ENCODE measurements around the gene IFNA6. TPM values are rescaled to one million over a fixed set of nuclear protein-coding genes. Genes with fewer than 3 reads are reported as not detected.

Gene IFNA6
- total RNA-seq, 8 experiments from 2014 or later = 0.43 TPM; not detected in 7

- WGBS, 10 experiments = 17 to 86% (median 68%) methylated on average over 3 to 7 of the region's 7 CpGs
- peak in 4 of 8 experiments; percentile 23 to 98 (median 86) for ATAC-seq (replicated peaks in 6 of 8)
- no peak overlapping the region for H3K4me3 ChIP-seq
- H3K27ac ChIP-seq = no peak overlapping the region
- in situ Hi-C loops (cut with MboI; ENCODE audit: low pct_unique_long_range_greater_than_20kb in 2 of 9, low sequenced_read_pairs in 9 of 9, unreplicated experiment in 9 of 9) = no loop called here
- H3K4me1 ChIP-seq (replicated peaks in 1 of 2) = peaks cover 3 to 6% of the 10 kb centered on the region in 2 donors
Observed at GRCh38 chr9:21357479-21358460, 7.1 kb upstream of the IFNA6 start.

DNA sequence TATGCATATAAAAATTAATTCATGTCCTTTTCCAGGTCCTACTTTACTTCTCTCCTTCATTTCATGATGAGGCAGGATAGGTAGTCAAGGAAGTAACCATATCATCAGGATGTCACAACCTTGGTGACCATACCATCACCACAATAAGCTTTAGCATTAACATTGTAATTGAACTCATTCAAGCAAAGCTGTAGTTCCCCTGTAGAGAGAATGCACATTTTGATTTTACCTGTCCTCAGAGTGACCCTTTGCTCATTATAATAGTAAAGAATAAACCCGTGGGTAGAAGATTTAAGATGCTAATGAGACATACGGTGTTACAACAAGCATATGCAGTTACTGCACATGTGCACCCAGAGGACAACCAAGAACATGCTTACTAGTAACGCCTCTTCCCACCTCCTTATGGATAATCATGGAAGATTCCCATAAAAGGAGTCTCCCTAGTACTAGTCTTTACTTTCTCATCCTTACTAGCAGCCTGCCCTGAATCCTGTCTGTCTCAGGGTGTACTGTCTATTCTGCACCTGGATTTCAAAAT lies 2.2 kb downstream of the IFNA6 start:
- in situ Hi-C loops (cut with MboI; ENCODE audit: low pct_unique_long_range_greater_than_20kb in 2 of 9, low sequenced_read_pairs in 9 of 9, unreplicated experiment in 9 of 9) = no loop called here
- H3K4me1 ChIP-seq (replicated peaks in 1 of 2) = no peaks in the 10 kb centered on the region
- H3K27ac ChIP-seq = no peak overlapping the region
- no peak overlapping the region for H3K4me3 ChIP-seq
- 0 to 75% (median 43%) methylated on average over 1 to 3 of the region's 3 CpGs; no CpG with 5 or more reads in 1 of the 10 experiments for WGBS, 10 experiments
- ATAC-seq (replicated peaks in 6 of 8) = peak in 3 of 8 experiments; percentile 68 to 94 (median 94)

DNA sequence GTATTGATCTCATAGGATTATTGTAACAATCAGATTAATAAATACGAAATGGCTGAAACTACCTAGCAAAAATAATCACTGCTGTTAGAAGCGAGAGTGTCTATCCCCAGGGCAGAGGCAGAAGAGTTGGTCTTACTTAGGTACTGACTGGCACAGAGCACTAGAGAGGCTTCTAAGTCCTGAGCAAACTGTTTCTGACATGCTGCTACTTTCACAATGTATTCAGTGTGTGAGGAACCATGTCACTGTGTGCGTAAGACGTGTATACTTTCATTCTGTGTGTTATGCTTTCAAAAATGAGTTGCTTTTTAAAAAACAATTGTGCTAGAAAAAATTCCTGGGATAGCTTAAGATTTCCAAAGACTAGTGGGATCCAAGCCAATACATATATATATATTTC lies 10.0 kb downstream of the IFNA6 start:
- Histone ChIP-seq H3K27ac (no peak overlapping the region), H3K4me1 (replicated peaks in 1 of 2) (no peaks in the 10 kb centered on the region), H3K4me3 (no peak overlapping the region)
- no peak for ATAC-seq (replicated peaks in 6 of 8)
- WGBS, 10 experiments = 40 to 89% (median 80%) methylated on average over 1 to 4 of the region's 4 CpGs; no CpG with 5 or more reads in 2 of the 10 experiments
- in situ Hi-C loops (cut with MboI; ENCODE audit: low pct_unique_long_range_greater_than_20kb in 2 of 9, low sequenced_read_pairs in 9 of 9, unreplicated experiment in 9 of 9) = no loop called here

DNA sequence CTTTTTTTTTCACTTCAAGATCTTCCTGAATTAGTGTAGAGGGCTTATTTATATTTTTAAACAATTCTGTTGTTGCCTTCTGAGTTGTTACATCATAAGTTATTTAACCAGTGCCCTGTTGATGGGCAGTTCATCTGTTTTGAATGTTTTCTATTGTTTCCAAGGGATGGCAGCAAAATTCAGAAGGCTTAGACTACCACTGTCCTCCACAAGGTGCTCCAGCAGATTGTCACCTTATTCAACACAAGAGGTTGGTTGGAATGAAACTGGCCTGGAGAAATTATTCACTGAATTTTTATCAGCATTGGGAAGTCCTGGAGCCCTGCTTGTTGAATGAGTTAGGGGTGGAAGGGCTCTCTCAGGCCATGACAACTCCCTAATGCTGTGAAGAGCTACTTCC lies 14.2 kb downstream of the IFNA6 start:
- in situ Hi-C loops (cut with MboI; ENCODE audit: low pct_unique_long_range_greater_than_20kb in 2 of 9, low sequenced_read_pairs in 9 of 9, unreplicated experiment in 9 of 9) = no loop called here
- ATAC-seq (replicated peaks in 6 of 8) = no peak
- Histone ChIP-seq H3K27ac (no peak overlapping the region), H3K4me3 (no peak overlapping the region), H3K4me1 (replicated peaks in 1 of 2) (peaks cover 14 to 26% of the 10 kb centered on the region in 2 donors)

DNA sequence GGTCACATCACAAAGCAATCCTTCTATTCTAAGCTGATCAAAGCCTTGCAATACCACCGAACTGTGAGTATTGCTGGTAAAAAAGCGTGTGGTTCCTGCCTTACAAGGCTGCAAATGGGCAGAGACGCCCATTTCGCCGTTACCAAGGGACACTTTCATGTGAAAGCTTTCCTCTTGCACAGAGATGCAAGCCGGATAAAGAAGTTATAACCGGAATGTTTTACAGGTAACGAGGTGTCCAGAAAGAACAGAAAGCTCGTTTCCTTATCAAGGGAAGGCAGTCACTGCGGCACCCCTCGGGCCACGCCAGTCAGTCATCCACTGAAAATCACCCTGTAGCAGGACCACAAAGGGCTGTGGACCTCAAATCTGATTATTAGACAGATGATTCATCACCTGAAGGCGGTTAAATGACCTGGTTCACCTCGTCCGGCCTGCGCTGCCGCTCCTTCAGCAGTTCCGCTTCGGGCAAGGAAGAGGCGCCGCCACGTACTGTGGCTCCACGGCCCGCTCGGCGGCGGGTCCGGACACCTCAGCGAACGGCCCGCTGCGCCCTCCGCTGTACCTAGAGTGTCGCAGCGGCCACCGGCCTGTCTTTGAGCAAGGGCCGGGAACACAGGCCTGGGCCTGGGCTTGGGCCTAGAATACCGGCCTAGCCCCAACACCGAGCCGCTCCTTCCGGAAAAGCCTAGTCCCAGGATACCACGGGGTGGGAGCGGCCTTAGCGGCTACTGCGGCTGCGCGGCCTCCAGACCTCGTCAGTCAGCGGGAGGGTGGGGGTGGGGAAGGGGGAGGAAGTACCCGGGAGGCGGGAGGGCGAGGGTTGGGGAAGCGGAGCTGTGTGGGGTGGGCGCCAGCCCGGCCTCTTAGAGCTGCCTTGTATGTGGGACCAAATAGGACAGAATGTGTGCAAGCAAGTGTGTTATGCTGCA lies 15.7 kb downstream of the IFNA6 start, which contains the start of gene KLHL9:
TSS of gene KLHL9 (minus strand) at position 704 of the 932 bp plus-strand sequence. CDS start at position 159, 545 bp downstream.
- in situ Hi-C loops (cut with MboI; ENCODE audit: low pct_unique_long_range_greater_than_20kb in 2 of 9, low sequenced_read_pairs in 9 of 9, unreplicated experiment in 9 of 9) = no loop called here
- peak; percentile 93 to 98 (median 96) for ATAC-seq (replicated peaks in 6 of 8)
- WGBS, 10 experiments = 0 to 3% (median 0%) methylated on average over 2 to 15 of the region's 55 CpGs; no CpG with 5 or more reads in 3 of the 10 experiments

GRCh38 chr9:21333226-21333625 lies 17.5 kb downstream of the IFNA6 start:
- ATAC-seq (replicated peaks in 6 of 8) = no peak
- in situ Hi-C loops (cut with MboI; ENCODE audit: low pct_unique_long_range_greater_than_20kb in 2 of 9, low sequenced_read_pairs in 9 of 9, unreplicated experiment in 9 of 9) = no loop called here
- peaks cover 18 to 42% of the 10 kb centered on the region in 2 donors for H3K4me1 ChIP-seq (replicated peaks in 1 of 2)
- H3K27ac ChIP-seq = no peak overlapping the region
- 87 to 100% (median 100%) methylated on average over 1 to 2 of the region's 2 CpGs; no CpG with 5 or more reads in 4 of the 10 experiments for WGBS, 10 experiments
- peak overlapping the region in 4 of 5 donors; percentile 87 to 93 (median 90) for H3K4me3 ChIP-seq

More for the DNA sequence above, 15.7 kb downstream of the IFNA6 start, which contains the start of gene KLHL9:
- H3K4me3 ChIP-seq = peak within 1 kb of the TSS; percentile 87 to 95 (median 93)
- H3K4me1 ChIP-seq (replicated peaks in 1 of 2) = peaks cover 16 to 39% of the 10 kb centered on the region in 2 donors
- H3K27ac ChIP-seq = peak within 1 kb of the TSS; percentile 93 to 98

- Histone ChIP-seq H3K27ac (no peak overlapping the region), H3K4me1 (replicated peaks in 1 of 2) (peaks cover 18 to 42% of the 10 kb centered on the region in 2 donors), H3K4me3 (peak overlapping the region; percentile 2 to 93 (median 13))
- in situ Hi-C loops (cut with MboI; ENCODE audit: low pct_unique_long_range_greater_than_20kb in 2 of 9, low sequenced_read_pairs in 9 of 9, unreplicated experiment in 9 of 9) = no loop called here
- WGBS, 10 experiments = 0 to 54% (median 27%) methylated on average over 1 to 5 of the region's 5 CpGs; no CpG with 5 or more reads in 1 of the 10 experiments
- no peak for ATAC-seq (replicated peaks in 6 of 8)
Observed at GRCh38 chr9:21331676-21332402, 18.8 kb downstream of the IFNA6 start.

GRCh38 chr9:21326526-21327139 lies 24.1 kb downstream of the IFNA6 start:
- in situ Hi-C loops (cut with MboI; ENCODE audit: low pct_unique_long_range_greater_than_20kb in 2 of 9, low sequenced_read_pairs in 9 of 9, unreplicated experiment in 9 of 9) = loop anchor here in 2 of 9 experiments (10.0 kb wide), 2 partner anchors 68 to 128 kb away; no protein-coding TSS in a partner anchor
- Histone ChIP-seq H3K27ac (no peak overlapping the region), H3K4me3 (no peak overlapping the region), H3K4me1 (replicated peaks in 1 of 2) (peaks cover 6 to 17% of the 10 kb centered on the region in 2 donors)
- WGBS, 10 experiments = 6 to 89% (median 46%) methylated on average over 1 to 2 of the region's 2 CpGs; no CpG with 5 or more reads in 1 of the 10 experiments
- ATAC-seq (replicated peaks in 6 of 8) = peak; percentile 33 to 77 (median 54)

DNA sequence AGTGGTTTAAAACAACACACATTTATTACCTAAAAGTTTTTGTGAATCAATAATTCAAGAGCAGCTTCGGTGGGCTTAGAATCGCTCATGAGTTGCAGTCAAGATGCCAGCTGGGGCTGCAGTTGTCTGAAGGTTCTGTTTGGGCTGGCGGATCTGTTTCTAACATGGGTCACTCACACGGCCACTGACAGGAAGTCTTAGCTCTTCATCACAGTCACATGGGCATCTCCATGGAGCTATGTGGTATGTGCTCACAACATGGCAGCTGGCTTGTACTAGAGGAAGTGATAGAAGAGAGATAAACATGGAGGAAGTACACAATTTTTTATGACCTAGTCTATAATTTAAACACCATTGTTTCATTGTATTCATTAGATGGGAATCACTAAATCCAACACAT lies 26.6 kb downstream of the IFNA6 start:
- in situ Hi-C loops (cut with MboI; ENCODE audit: low pct_unique_long_range_greater_than_20kb in 2 of 9, low sequenced_read_pairs in 9 of 9, unreplicated experiment in 9 of 9) = loop anchor here in 8 of 9 experiments (10.0 to 25.0 kb wide), 4 partner anchors 71 to 463 kb away; partner anchors contain the start of gene IFNA8 (in 1 of the 8)
- WGBS, 10 experiments = 83 to 100% (median 95%) methylated on average over 2 to 4 of the region's 4 CpGs; no CpG with 5 or more reads in 3 of the 10 experiments
- no peak overlapping the region for H3K4me3 ChIP-seq
- H3K27ac ChIP-seq = no peak overlapping the region
- peak in 1 of 8 experiments; percentile 57 for ATAC-seq (replicated peaks in 6 of 8)
- H3K4me1 ChIP-seq (replicated peaks in 1 of 2) = peaks cover 0 to 3% of the 10 kb centered on the region in 2 donors

GRCh38 chr9:21322911-21323461 lies 27.7 kb downstream of the IFNA6 start:
- Histone ChIP-seq H3K4me1 (replicated peaks in 1 of 2) (peaks cover 3 to 4% of the 10 kb centered on the region in 2 donors), H3K27ac (no peak overlapping the region), H3K4me3 (no peak overlapping the region)
- in situ Hi-C loops (cut with MboI; ENCODE audit: low pct_unique_long_range_greater_than_20kb in 2 of 9, low sequenced_read_pairs in 9 of 9, unreplicated experiment in 9 of 9) = loop anchor here in 8 of 9 experiments (10.0 to 25.0 kb wide), 4 partner anchors 72 to 464 kb away; partner anchors contain the start of gene IFNA8 (in 1 of the 8)
- peak in 1 of 8 experiments; percentile 58 for ATAC-seq (replicated peaks in 6 of 8)
- WGBS, 10 experiments = 56 to 100% (median 93%) methylated on average over 2 to 5 of the region's 5 CpGs; no CpG with 5 or more reads in 1 of the 10 experiments

DNA sequence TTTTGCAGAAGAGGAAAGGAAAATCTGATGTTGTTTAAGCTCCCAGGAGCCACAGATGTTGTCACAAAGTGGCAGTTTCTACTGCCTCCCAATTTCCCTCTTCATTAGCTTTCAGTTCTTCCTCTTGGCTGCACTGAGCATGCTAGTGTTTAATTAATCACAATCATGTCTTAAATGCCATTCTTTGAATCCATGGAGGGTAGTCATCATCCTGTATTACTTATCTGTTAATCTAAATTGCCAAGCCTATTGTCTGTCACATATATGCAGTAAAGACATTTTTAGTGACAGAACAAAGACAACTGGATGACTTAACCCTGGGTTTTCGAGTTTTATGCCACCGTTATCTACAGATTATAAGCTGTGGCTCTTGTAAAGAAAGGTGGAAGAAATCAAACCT lies 30.2 kb downstream of the IFNA6 start:
- in situ Hi-C loops (cut with MboI; ENCODE audit: low pct_unique_long_range_greater_than_20kb in 2 of 9, low sequenced_read_pairs in 9 of 9, unreplicated experiment in 9 of 9) = loop anchor here in 8 of 9 experiments (10.0 to 25.0 kb wide), 4 partner anchors 74 to 467 kb away; partner anchors contain the start of gene IFNA8 (in 1 of the 8)
- 20 to 100% (median 70%) methylated on average over 1 to 2 of the region's 2 CpGs; no CpG with 5 or more reads in 2 of the 10 experiments for WGBS, 10 experiments

More for the DNA sequence above, 30.2 kb downstream of the IFNA6 start:
- peak in 5 of 8 experiments; percentile 31 to 63 (median 50) for ATAC-seq (replicated peaks in 6 of 8)
- peaks cover 3 to 4% of the 10 kb centered on the region in 2 donors for H3K4me1 ChIP-seq (replicated peaks in 1 of 2)
- no peak overlapping the region for H3K27ac ChIP-seq
- H3K4me3 ChIP-seq = no peak overlapping the region

Measured in motor neuron (in vitro differentiated cells).